Astrocyte (in vitro differentiated cells and primary cell): ENCODE results near the gene NPFFR1. TPM values are rescaled to one million over a fixed set of nuclear protein-coding genes. Genes with fewer than 3 reads are reported as not detected.

Experiments used
- DNase-seq: peaks from one replicate; pipeline ENCODE4 v3.0.0-alpha.2; 2010; ENCODE audit warnings: low read depth
- FAIRE-seq: peaks from 2 replicates; lab custom pipeline; 2011; peaks lifted over from hg19 to GRCh38; lab: Jason Lieb, UNC
- H2AFZ ChIP-seq: 2 replicates; pipeline ENCODE4 v1.6.0; 2012; ENCODE audit warnings: low read depth, low read length, inconsistent platforms
- H3K27ac ChIP-seq: 2 replicates; pipeline ENCODE4 v1.5.1; 2011; ENCODE audit warnings: low read depth, low read length, inconsistent platforms
- H3K27me3 ChIP-seq: 2 replicates; pipeline ENCODE4 v1.6.0; 2011; ENCODE audit warnings: low read length, inconsistent platforms; ENCODE audit not compliant: insufficient read depth
- H3K36me3 ChIP-seq: 2 replicates; pipeline ENCODE4 v1.5.1; 2011; ENCODE audit warnings: low read length, inconsistent platforms; ENCODE audit not compliant: insufficient read depth
- H3K4me1 ChIP-seq: 2 replicates; pipeline ENCODE4 v1.5.1; 2011; ENCODE audit warnings: low read length, inconsistent platforms; ENCODE audit not compliant: insufficient read depth
- H3K4me2 ChIP-seq: 2 replicates; pipeline ENCODE4 v1.6.0; 2012; ENCODE audit warnings: low read length, inconsistent platforms
- H3K4me3 ChIP-seq: 2 replicates; pipeline ENCODE4 v1.5.1; 2011; ENCODE audit warnings: low read depth, mild to moderate bottlenecking, low read length, inconsistent platforms; ENCODE audit not compliant: insufficient read depth
- H3K79me2 ChIP-seq: 2 replicates; pipeline ENCODE4 v1.6.0; 2012; ENCODE audit warnings: mild to moderate bottlenecking, low read length, inconsistent platforms; ENCODE audit not compliant: insufficient read depth
- H3K9ac ChIP-seq: 2 replicates; pipeline ENCODE4 v1.6.0; 2012; ENCODE audit warnings: mild to moderate bottlenecking, low read length, inconsistent platforms
- H3K9me3 ChIP-seq: 2 replicates; pipeline ENCODE4 v1.5.1; 2012; ENCODE audit warnings: low read depth, mild to moderate bottlenecking, low read length, inconsistent platforms; ENCODE audit not compliant: insufficient read depth
- H4K20me1 ChIP-seq: 2 replicates; pipeline ENCODE4 v1.6.0; 2012; ENCODE audit warnings: low read length, inconsistent platforms; ENCODE audit not compliant: insufficient read depth
- H3K27ac Mint-ChIP-seq: one replicate; pipeline ENCODE4 v1.8.0; 2021; ENCODE audit warnings: mild to moderate bottlenecking, mixed read lengths; ENCODE audit not compliant: unreplicated experiment
- H3K27me3 Mint-ChIP-seq: one replicate; pipeline ENCODE4 v1.8.0; 2021; ENCODE audit warnings: low read depth, mixed read lengths; ENCODE audit not compliant: unreplicated experiment
- H3K36me3 Mint-ChIP-seq: one replicate; pipeline ENCODE4 v1.8.0; 2021; ENCODE audit warnings: low read depth, mixed read lengths; ENCODE audit not compliant: unreplicated experiment
- H3K4me1 Mint-ChIP-seq: one replicate; pipeline ENCODE4 v1.8.0; 2021; ENCODE audit warnings: low read depth, mixed read lengths; ENCODE audit not compliant: unreplicated experiment
- H3K4me3 Mint-ChIP-seq: one replicate; pipeline ENCODE4 v1.8.0; 2021; ENCODE audit warnings: mild to moderate bottlenecking, moderate library complexity, mixed read lengths; ENCODE audit not compliant: unreplicated experiment
- H3K9me3 Mint-ChIP-seq: one replicate; pipeline ENCODE4 v1.8.0; 2021; ENCODE audit warnings: mild to moderate bottlenecking, mixed read lengths; ENCODE audit not compliant: unreplicated experiment
- EZH2 ChIP-seq: IDR thresholded peaks from 2 replicates; pipeline ENCODE4 v1.6.1; 2012; ENCODE audit warnings: mild to moderate bottlenecking, low read length, inconsistent platforms; ENCODE audit not compliant: insufficient read depth
- total RNA-seq: library from RNA; stranded (reverse); gene quantifications from 2 replicates; pipeline ENCODE4 v1.2.1, GENCODE V29; 2021
- TF ChIP-seq, protein P1 (sequence below): IDR thresholded peaks from 2 replicates; pipeline ENCODE4 v1.5.1; 2011; ENCODE audit warnings: low read depth, mild to moderate bottlenecking, inconsistent platforms, low read length, moderate library complexity; ENCODE audit not compliant: insufficient read depth

The NPFFR1 gene
- total RNA-seq, 1 donor from 2014 or later = not detected

DNA sequence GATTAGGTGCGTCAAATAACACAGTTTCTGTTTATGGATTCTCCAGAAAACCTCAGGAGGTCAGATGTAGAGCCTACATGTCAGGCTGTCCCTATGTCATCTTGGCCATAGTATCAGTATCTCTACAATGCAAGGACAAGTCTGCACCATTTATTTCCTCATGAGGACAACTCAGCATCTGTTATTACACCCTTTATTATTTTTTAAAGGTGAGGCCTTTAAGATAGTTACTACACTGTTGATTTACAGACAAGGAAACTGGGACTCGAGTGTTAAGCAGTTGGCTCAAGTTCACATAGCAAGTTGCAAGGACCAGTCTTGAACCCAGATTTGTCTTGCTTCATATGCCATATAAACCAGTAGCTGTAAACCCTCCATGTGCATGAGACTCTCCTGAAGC, 27.3 kb downstream of the NPFFR1 start:
- H3K36me3 ChIP-seq = no peaks in the 10 kb centered on the region
- FAIRE-seq = no peak
- H3K4me3 Mint-ChIP-seq = no peak overlapping the region
- H3K9ac ChIP-seq = no peak overlapping the region
- no peak overlapping the region for H2AFZ ChIP-seq
- no peak overlapping the region for H3K27ac ChIP-seq
- H3K9me3 Mint-ChIP-seq = peaks cover 7% of the 10 kb centered on the region
- peaks cover 1% of the 10 kb centered on the region for H3K36me3 Mint-ChIP-seq
- H4K20me1 ChIP-seq = no peaks in the 10 kb centered on the region
- no peak overlapping the region for H3K4me3 ChIP-seq
- H3K9me3 ChIP-seq = peaks cover 8% of the 10 kb centered on the region
- peaks cover 8% of the 10 kb centered on the region for H3K27me3 Mint-ChIP-seq
- H3K27ac Mint-ChIP-seq = no peak overlapping the region
- H3K4me2 ChIP-seq = no peak overlapping the region
- H3K4me1 ChIP-seq = peaks cover 15% of the 10 kb centered on the region
- peaks cover 2% of the 10 kb centered on the region for H3K4me1 Mint-ChIP-seq
- no peaks in the 10 kb centered on the region for H3K79me2 ChIP-seq
- H3K27me3 ChIP-seq = peaks cover 25% of the 10 kb centered on the region
- no peak for DNase-seq
- TF ChIP-seq, protein P1, sequence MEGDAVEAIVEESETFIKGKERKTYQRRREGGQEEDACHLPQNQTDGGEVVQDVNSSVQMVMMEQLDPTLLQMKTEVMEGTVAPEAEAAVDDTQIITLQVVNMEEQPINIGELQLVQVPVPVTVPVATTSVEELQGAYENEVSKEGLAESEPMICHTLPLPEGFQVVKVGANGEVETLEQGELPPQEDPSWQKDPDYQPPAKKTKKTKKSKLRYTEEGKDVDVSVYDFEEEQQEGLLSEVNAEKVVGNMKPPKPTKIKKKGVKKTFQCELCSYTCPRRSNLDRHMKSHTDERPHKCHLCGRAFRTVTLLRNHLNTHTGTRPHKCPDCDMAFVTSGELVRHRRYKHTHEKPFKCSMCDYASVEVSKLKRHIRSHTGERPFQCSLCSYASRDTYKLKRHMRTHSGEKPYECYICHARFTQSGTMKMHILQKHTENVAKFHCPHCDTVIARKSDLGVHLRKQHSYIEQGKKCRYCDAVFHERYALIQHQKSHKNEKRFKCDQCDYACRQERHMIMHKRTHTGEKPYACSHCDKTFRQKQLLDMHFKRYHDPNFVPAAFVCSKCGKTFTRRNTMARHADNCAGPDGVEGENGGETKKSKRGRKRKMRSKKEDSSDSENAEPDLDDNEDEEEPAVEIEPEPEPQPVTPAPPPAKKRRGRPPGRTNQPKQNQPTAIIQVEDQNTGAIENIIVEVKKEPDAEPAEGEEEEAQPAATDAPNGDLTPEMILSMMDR = no peak
- no peak for TF ChIP-seq EZH2

DNA sequence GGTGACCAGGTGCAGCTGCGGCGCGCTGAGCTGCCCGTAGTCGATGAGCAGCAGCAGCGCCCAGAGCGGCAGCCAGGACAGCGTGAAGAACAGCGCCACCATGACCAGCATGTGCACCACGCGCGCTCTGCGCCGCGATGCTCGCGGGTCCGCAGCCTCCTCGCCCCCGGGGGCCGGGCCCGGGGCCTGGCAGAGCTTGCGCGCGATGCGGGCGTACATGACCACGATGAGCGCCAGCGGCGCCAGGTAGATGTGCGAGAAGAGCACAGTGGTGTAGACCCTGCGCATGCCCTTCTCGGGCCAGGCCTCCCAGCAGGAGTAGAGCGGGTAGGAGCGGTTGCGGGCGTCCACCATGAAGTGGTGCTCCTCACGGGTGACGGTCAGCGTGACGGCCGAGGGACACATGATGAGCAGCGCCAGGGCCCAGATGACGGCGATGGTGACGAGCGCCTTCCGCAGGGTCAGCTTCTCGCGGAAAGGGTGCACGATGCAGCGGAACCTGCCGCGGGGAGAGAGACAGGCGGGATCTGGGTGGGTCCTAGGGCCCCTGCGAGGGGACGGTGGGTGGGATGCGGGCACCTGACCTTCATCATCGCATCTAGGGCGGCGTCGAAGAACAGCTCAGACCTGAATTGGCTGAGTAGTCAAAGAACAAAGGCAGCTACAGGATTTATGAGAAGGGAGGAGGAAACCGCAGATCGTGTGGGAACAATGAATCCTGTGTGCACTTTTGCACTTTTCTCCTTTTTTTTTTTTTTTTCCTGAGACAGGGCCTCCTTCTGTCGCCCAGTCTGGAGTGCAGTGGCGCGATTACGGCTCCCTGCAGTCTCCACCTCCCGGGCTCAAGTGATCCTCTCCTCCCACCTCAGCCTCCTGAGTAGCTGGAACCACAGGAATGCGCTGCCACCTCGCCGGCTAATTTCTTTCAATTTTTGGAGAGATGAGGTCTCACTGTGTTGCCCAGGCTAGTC, 28.2 kb downstream of the NPFFR1 start:
- no peak overlapping the region for H3K27ac Mint-ChIP-seq
- H3K27ac ChIP-seq = no peak overlapping the region
- H3K9me3 ChIP-seq = peaks cover 1% of the 10 kb centered on the region
- H3K27me3 ChIP-seq = peaks cover 25% of the 10 kb centered on the region
- H3K36me3 Mint-ChIP-seq = peaks cover 1% of the 10 kb centered on the region
- FAIRE-seq = no peak
- H3K4me2 ChIP-seq = peak overlapping the region; percentile 79
- H3K4me1 Mint-ChIP-seq = peaks cover 2% of the 10 kb centered on the region
- H3K9me3 Mint-ChIP-seq = peaks cover 5% of the 10 kb centered on the region
- DNase-seq = peak; percentile 77
- H3K79me2 ChIP-seq = no peaks in the 10 kb centered on the region
- H3K27me3 Mint-ChIP-seq = peaks cover 8% of the 10 kb centered on the region
- no peak overlapping the region for H3K4me3 Mint-ChIP-seq
- H3K9ac ChIP-seq = no peak overlapping the region
- TF ChIP-seq, protein P1 = no peak
- peak; percentile 81 for TF ChIP-seq EZH2
- H3K36me3 ChIP-seq = no peaks in the 10 kb centered on the region
- H3K4me1 ChIP-seq = peaks cover 15% of the 10 kb centered on the region
- H2AFZ ChIP-seq = peak overlapping the region; percentile 82
- no peaks in the 10 kb centered on the region for H4K20me1 ChIP-seq
- peak overlapping the region; percentile 28 for H3K4me3 ChIP-seq
